Measurements from ENCODE around the gene CA5A.

GRCh38 chr16:87845807-87846619 lies 90.3 kb downstream of the CA5A start:
- no peak for TF ChIP-seq POLR2A (IDR thresholded peaks at IDR 0.05)
- no peak for TF ChIP-seq CTCF (IDR thresholded peaks at IDR 0.05)

Measured in uterus (tissue), 2 donors.